NCI-H146 treated with DMSO at 0.1 percent for 48 hours (cell line): ENCODE measurements around the gene SYS1.
A peak's percentile ranks its signal among the peaks of the same experiment; 100 is the strongest.

Experiments
- DNase-seq: peaks from one replicate; lab custom pipeline; 2025; ENCODE audit not compliant: unreplicated experiment; lab: John Stamatoyannopoulos, UW

SYS1 gene

DNA sequence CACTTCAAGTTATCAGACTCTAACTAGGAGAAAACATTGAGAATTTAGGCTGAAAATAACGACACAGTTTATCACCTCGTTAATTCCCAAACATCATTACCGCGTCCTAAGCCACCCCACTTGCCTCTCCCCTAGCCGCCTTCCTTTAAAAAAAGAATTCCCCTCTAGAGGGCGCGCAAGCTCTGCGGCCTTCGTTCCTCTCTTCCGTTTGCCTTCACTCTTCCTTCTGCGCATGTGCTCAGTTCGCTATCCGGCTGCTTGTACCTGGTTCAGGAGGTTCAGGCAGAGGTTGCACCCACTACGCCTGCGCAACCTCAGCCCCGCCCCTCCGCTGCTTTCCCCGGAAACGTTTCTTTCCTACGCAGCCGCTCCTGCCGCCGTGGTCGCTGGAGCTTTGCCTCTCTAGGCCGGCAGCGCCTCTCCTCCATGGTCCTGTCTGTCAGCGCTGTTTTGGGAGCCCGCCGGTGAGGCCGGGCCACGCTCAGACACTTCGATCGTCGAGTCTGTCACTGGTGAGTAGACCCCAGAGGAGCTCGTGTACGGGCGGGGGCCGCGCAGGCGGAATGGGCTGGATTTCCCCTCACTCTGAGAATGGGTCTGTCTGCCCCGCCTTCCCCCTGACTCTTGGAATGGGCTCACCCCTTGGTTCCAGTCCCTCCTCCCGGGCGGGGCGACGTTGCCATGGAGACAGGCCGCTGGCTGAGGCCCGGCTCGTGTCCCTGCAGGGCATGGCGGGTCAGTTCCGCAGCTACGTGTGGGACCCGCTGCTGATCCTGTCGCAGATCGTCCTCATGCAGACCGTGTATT lies at the start of gene SYS1:
TSS of gene SYS1 (plus strand) at position 353 of the 807 bp plus-strand sequence. CDS start at position 729, 376 bp downstream.
- DNase-seq: peak; percentile 99

DNA sequence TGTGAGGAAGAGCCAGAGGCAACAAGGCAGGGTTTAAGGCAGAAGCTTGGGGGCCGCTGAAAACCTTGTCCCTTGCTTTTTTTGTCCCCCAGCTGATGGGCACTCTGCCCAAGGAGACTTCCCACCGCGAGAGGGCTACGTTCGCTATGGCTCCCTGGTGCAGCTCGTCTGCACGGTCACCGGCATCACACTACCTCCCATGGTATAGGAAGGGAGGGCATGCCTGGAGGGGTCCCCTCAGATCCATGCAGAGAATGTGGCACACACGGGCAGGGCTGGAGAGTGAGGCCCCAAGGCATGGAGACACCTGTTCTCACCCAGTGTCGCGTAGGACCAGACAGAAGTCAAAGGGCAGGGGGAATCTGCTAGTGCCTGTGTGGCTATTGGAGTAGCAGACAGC lies 49.0 kb upstream of the SYS1 start:
- no peak for DNase-seq

DNA sequence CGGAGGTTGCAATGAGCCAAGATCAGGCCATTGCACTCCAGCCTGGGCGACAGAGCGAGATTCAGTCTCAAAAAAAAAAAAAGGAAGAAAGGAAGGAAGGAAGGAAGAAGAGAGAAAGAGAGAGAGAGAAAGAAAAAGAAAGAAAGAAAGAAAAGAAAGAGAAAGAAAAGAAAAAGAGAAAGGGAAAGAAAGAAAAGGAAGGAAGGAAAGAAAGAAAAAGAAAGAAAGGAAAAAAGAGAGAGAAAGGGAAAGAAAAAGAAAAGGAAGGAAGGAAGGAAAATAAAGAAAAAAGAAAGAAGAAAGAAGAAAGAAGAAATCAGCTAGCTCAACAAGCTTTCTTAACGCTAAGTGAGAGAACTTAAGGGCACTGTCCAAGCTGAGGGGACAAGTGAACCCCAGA lies 47.3 kb upstream of the SYS1 start:
- no peak for DNase-seq

DNA sequence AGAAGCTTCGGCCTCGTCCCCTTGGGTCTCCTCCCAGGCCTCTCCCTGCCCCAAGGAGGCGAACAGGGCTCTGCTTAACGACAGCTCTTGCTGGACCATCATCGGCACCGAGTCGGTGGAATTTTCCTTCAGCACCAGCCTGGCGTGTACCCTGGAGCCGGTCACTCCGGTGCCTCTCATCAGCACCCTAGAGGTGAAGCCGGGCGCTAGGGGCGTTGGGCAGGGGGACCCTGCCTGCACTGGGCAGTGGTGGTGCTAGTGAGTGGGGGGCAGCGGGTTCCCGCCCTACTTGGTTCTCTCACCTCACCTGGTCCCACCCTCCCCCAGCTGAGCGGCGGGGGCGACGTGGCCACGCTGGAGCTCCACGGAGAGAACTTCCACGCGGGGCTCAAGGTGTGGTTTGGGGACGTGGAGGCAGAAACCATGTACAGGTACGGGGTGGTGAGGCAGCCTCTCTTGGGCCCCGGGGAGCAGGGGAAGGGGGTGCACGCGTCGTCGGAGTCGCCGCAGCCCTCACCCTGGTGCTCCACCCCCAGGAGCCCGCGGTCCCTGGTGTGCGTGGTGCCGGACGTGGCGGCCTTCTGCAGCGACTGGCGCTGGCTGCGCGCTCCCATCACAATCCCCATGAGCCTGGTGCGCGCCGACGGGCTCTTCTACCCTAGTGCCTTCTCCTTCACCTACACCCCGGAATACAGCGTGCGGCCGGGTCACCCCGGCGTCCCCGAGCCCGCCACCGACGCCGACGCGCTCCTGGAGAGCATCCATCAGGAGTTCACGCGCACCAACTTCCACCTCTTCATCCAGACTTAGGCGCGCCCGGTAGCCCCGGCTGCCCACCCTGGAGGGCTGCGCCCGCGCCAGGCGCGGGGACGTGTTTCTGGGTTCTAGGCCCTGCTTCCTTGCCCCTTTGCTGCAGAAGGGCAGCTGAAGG lies 46.5 kb upstream of the SYS1 start:
- DNase-seq: no peak

DNA sequence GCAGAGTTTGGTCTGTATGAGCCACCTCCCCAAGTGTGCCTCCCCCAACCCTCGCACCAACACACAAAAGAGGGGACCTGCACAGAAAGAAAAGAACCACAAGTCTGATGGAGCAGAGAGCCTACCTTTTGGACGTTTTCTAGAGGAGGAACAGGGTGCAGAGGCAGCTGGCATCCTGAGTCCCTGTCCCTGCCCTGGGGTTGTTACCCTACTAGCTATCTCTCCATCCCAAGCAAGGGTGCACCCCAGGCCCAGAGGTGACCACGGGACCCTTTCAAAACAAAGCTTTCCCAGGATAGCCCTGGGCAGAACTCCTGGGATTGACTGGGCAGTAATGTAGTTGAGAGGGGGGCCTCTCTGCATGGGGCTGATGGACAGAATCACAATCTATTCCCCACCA lies 45.1 kb upstream of the SYS1 start:
- no peak for DNase-seq

DNA sequence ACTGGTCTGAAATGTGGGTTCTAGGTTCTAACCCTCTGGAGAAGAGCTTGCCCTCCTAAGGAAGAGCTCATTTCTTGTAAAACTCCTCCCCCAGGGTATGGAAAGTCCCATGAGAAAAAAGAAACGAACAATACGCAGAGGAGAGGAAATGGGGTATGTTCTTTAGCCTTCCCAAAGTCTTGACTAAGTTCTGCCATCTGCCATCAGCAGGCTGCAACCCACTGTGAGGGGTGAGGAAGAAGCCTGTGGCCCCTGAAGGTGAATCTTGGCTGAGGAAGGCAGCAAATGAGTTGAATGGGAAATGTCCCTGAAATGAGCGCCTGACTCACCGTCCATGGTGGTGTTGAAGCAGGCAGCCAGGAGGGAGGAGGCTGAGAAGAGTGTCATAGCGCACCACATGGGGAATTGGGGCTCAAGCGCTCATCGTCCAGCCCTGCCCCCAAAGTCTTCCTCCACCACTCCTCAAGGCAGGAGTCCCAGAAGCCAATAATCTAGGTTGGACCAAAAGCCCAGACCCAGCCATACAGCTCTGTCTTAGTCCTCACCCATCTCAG lies 44.5 kb upstream of the SYS1 start:
- no peak for DNase-seq

DNA sequence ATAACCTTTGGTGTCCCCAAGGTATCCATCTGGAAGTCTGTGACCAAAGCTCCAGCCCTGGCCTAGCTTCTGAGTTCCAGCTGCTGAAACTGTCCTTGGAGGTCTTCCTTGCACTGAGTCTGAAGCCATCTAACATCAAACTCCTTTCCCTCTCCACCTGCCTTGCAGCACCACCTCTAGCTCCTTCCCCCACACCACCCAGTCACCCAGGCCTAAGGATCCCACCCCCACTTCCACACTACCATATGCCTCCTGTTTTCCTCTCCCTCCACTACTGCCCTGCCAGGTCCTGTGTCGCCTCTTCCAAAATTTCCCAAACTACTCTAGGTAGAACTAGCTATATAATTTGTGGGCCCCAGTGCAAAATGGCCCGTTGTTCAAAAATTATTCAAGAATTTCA lies 44.0 kb upstream of the SYS1 start:
- no peak for DNase-seq

DNA sequence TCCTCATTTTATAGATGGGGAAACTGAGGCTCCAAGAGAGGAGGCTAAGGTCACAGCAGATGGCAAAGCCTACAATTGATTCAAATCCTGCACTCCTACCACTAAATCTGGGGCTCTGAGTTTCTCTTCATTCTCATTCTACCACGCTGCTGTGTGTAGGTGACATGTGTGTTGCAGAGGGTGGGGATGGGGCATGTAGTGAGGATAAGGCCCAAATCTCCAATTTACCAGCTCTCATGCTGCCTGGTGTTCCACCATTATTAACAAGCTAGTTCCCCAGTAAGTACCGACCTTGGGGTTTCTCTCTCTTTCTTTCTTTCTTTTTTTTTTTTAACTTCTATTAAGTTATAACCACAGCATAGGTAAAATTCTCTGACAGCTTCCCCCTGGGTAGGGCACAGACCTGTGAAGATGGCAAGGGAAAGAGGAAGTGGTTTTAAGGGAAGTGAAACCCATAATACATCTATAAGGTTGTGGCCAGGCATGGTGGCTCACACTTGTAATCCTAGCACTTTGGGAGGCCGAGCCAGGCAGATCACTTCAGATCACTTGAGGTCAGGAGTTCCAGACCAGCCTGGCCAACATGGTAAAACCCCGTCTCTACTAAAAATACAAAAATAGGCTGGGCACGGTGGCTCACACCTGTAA lies 41.9 kb upstream of the SYS1 start:
- DNase-seq: no peak

DNA sequence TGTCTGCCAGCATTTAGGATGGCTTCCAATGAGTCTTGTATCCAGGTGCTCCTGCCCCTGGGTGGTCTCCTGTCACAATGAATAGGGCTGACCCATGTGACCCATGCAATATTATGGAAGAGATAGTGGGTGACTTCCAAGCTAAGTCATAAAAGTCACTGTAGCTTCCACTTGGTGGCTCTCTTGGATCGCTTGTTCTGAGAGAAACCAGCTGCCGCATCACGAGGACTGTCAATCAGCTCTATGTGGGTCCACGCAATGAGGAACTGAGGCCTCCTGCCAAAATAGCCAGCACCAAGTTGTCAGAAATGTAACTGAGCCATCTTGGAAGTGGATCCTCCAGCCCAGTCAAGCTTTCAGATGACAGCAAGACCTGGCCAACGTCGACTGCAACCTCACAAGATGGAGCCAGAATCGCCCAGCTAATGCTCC lies 40.0 kb upstream of the SYS1 start:
- peak; percentile 15 for DNase-seq

DNA sequence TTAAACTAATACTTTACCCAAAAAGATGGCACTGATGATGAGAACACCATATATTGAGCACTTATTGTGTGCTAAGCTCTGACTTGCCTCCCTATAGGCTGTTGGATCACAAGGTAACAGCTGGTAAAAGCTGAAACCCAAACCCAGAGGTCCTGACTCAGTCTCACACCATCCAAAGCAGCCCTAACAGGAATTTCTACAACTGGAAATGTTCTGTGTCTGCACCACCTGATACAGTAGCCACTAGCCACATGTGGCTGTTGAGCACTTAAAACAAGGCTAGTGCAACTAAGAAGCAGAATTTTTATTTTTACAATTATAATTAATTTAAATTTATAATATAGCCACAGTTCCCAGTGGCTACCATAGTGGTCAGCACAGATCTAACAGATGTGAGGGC lies 39.2 kb upstream of the SYS1 start:
- DNase-seq: no peak

DNA sequence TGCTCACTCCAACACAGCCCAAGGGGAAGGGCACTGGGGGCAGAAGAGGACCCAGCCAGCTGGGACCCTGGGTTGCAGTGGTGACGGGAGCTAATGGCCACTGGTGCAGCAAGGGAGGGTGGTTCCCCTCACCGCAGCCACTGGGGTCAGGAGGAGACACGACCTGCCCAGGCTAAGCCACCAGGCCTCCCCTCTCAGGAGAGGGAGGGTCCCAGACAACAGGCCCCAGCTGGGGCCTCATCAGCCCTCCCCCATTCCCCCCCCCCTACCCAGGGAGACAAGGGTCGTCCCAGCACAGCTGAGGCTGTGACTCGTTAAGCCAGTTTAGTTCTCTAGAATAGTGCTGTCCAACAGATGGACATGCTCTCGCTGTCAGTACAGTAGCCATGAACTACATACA lies 37.6 kb upstream of the SYS1 start:
- no peak for DNase-seq

DNA sequence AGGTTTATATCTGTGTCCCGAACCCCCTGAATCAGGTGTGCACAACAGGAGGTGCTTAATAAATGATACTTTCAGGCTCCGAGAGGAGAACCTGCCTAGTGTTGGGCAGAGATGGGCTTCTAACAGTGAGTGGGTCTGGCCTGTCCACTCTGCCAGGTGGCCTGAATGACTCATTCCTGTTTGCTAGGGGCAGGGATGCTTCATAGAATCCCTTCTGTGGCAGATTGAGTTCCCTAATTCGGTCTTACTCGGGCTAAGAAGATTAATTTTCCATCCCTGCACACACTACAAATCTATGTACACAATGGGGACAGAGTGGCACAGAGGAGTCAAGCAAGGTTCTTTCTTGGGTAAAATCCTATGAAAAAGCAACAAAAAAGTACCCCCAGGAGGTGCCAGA lies 34.5 kb upstream of the SYS1 start:
- DNase-seq: no peak

DNA sequence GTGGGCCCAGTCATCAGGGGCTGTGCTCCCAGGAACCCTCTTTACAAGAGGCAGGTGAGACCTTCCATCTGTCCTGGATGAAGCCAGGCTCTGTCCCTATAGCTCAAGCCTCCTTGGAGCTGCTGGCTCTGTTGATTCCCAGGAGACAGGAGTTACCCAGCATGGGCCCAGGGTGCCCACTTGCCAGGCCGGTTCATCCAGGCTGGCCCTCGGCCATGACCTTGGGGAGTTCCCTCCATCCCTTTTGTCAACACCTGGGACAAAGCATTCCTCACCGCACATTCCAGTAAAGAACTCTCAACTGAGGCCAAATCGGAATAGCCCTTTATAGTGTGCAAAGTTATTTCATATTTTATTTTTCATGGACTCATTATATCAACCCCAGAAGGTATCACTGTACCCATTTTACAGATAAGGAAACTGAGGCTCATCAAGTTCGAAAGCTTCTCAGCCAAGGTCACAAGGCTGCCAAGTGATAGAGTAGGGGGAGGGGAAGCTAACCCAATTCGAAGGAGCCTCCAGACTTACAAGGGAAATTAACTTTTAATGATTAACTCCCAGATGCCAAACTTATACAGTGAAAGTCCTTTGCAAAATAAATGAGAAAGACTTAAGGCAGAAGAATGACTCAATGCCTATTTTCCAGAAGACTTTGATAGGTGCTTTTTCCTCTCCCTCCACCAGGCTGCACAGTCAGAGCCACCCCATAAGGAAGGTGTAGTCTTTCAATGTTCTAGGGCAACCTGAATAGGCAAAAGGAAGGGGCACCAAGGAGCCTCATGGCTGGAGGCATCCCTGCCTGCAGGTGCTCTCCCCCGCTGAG lies 33.2 kb upstream of the SYS1 start:
- no peak for DNase-seq

DNA sequence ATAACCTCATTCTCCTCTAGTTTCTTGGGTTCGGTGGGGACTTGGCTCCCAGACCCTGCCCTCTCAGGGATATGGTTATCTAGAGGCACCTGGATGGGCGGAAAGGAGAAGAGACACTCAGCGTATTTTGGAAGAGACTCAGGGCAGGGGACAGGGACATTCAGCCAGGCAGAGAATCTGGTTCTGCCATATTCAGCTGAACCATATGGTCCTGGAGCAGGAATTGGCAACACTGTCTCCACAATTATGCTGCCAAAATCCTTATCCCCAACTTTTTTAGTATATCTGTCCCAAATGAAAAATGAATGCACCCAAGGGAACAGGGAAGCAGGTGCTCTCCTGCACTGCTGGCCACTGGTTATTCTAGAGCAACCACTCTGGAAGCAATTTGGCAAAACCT lies 32.5 kb upstream of the SYS1 start:
- DNase-seq: no peak

DNA sequence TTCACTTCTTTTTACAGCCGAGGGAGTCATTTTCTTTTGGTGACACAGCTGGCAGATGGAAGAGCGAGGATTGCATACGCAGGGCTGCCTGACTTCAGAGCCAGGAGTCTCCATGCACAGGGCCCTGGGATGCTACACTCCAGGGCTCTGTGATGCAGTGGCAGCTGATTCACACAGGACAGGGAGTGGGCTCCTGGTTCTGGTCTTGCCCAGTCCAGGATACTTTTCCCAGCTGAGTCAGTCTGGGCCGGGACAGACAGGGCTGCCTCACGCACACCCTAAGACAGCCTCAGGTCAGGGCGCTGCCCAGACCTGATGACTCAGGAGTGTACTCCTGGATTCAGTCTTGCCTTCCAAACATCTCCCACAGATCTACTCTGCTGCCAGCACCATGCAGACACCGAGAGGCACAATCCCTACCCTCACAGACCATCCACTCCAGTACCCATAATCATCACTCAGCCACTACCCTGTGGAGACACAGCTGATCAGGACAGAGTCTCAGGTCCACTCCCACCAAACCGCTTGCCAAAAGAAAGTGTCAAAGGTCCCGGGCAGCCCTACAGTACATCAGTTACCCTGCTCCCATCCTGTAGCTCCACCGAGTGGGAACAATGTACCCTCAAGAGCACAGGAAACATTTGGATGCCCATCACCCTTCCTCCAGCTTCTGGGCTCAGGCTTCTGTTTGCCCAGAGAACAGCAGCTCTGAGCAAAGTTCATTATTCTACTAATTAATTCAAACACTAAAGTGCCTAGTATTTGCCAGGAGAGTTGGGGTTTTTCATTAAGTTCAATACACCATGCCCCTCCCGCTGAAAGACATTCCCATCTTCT lies 26.2 kb upstream of the SYS1 start:
- DNase-seq: no peak

DNA sequence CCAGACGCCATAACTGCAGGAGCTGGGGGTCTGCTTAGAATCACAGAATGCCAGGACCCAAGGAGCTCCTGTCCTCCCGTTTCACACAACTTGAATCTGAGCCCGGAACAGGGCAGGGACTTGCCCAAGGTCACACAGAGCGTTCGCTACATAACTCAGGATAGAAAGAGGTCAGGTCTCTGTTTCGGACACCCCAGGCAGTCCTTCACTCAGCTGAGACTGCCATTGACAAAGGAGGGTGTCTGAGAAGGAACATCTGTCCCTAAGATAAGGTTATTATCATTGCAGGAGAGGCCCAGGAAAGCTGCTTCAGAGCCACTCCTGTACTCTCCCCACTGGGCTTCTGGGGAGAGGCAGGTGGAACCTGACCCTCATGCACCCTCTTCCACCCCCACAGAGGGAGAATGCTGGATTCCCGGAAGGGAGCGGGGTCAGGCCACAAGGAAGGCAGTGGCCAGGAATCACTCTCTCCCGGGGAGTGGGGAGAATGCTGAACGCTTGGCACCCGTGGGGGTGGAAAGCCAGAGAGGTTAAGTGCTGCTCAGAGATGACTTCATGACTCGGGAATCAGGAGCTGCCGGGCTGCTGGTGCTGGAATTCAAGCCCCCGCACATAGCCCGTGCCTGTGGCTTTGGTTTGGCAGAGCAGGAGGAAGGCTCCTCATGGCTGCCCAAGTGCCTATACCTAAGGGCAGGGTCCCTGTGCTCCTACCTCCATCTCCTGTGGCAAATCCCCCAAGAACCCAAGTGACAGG lies 25.4 kb upstream of the SYS1 start:
- no peak for DNase-seq

DNA sequence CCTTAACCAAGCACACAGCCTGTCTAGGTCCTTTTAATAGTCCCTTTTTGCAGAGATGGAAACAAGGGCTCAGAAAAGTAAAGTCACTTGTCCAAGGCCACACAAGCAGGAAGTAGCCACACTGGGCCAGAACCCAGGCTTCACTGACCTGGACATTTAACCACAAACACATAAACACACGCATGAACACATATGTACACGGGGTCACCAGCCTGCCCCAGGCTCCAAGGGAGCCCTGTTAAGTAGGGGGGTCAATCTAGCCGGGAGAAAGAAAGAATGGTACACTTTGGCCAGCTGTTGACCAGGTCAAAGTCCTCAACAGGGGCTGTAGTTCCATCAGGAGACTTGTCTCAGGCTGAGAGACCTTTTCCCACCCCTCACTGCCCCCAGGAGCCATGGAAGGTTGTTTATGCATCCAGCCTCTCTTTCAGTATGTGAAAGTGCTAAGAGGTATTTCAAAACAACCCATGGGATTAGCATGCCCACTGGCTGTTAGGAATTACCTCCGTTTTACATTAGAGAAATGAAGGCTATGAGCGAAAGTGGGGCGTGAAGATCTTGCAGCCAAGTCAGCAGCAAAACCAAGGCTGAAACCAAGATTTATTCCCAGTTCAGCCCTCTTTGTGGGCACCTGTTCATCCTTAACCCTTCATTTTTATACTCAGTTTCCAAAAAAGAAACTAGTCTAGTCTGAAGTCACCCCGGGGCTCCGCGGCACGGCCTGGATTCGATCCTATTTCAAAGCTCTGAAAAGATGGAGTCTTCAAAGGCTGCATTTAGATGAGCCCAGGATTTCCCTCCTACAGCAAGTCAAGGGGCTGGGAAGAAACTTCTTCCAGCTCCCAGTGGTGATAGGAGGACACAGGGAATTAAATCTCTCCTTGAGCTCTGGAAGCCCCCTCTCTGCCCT lies 24.6 kb upstream of the SYS1 start:
- DNase-seq: no peak

DNA sequence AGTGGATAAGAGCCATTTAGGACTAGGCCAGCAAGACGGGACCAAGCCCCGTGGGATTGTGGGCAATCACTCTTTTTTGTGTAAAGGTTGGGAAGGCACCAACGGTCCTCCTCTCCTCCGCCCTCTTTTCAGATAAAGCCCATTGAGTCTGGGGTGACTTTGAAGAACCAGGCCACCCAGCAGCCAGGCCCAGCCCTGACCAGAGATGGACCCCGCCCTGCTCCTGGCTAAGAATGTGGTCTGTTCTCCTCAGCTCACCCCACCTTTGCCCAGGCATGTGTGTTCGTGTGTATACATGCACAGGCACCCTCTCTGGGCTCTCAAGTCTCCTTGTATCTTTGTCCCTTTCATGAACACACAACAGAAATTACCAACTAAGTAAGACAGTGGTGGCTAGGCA lies 23.9 kb upstream of the SYS1 start:
- no peak for DNase-seq
